SK-N-SH treated with all-trans-retinoic acid at 6 μM for 48 hours (cell line): ENCODE results near the gene GREB1.

Experiments used
- ATAC-seq: fragments of 200-7000 bp; cut with Tn5 transposase; 3 replicates; pipeline ENCODE4 v1.9.1; 2020; ENCODE audit warnings: mild to moderate bottlenecking, moderate library complexity
- ARNTL ChIP-seq: fragments of 450-650 bp; formaldehyde crosslinking; IDR thresholded peaks from 2 replicates; pipeline ENCODE4 v1.5.0; 2020; ENCODE audit warnings: low read depth, mild to moderate bottlenecking, moderate library complexity, borderline replicate concordance
- CSRNP3 ChIP-seq: fragments of 250-450 bp; sonication (Bioruptor Pico); IDR thresholded peaks from 2 replicates; pipeline ENCODE4 v1.5.1; 2021; ENCODE audit warnings: mild to moderate bottlenecking, moderate library complexity
- ESRRG ChIP-seq: fragments of 250-450 bp; sonication (Bioruptor Pico); IDR thresholded peaks from 2 replicates; pipeline ENCODE4 v1.6.1; 2021; ENCODE audit warnings: mild to moderate bottlenecking
- GLIS3 ChIP-seq: fragments of 250-450 bp; sonication (Bioruptor Pico); IDR thresholded peaks from 2 replicates; pipeline ENCODE4 v1.5.0; 2020; ENCODE audit warnings: mild to moderate bottlenecking, moderate library complexity
- ISL1 ChIP-seq: fragments of 250-450 bp; sonication (Bioruptor Pico); IDR thresholded peaks from 2 replicates; pipeline ENCODE4 v2.1.2; 2022; ENCODE audit warnings: mild to moderate bottlenecking, moderate library complexity
- OSR1 ChIP-seq: fragments of 250-450 bp; sonication (Bioruptor Pico); IDR thresholded peaks from 2 replicates; pipeline ENCODE4 v1.8.0; 2022; ENCODE audit warnings: moderate library complexity, mild to moderate bottlenecking, inconsistent platforms
- PATZ1 ChIP-seq: fragments of 250-450 bp; sonication (Bioruptor Pico); IDR thresholded peaks from 2 replicates; pipeline ENCODE4 v1.8.0; 2020; ENCODE audit warnings: mild to moderate bottlenecking, moderate library complexity, borderline replicate concordance
- PPARA ChIP-seq: fragments of 250-450 bp; sonication (Bioruptor Pico); IDR thresholded peaks from 2 replicates; pipeline ENCODE4 v1.5.0; 2020; ENCODE audit warnings: mild to moderate bottlenecking, borderline replicate concordance
- RARB ChIP-seq: fragments of 250-450 bp; sonication (Bioruptor Pico); IDR thresholded peaks from 2 replicates; pipeline ENCODE4 v1.8.0; 2021; ENCODE audit warnings: mild to moderate bottlenecking, moderate library complexity
- SNAI2 ChIP-seq: fragments of 250-450 bp; sonication (Bioruptor Pico); IDR thresholded peaks from 2 replicates; pipeline ENCODE4 v1.5.0; 2020; ENCODE audit warnings: mild to moderate bottlenecking, moderate library complexity
- TCF4 ChIP-seq: fragments of 250-450 bp; sonication (Bioruptor Pico); IDR thresholded peaks from 2 replicates; pipeline ENCODE4 v1.8.0; 2021; ENCODE audit warnings: mild to moderate bottlenecking, moderate library complexity, borderline replicate concordance
- TOX ChIP-seq: fragments of 250-450 bp; sonication (Bioruptor Pico); IDR thresholded peaks from 2 replicates; pipeline ENCODE4 v1.8.0; 2021; ENCODE audit warnings: mild to moderate bottlenecking, moderate library complexity, borderline replicate concordance
- TSHZ2 ChIP-seq: fragments of 250-450 bp; sonication (Bioruptor Pico); IDR thresholded peaks from 2 replicates; pipeline ENCODE4 v1.5.0; 2020; ENCODE audit warnings: mild to moderate bottlenecking, moderate library complexity
- ZC3H10 ChIP-seq: fragments of 250-450 bp; sonication (Bioruptor Pico); IDR thresholded peaks from 2 replicates; pipeline ENCODE4 v1.5.1; 2021; ENCODE audit warnings: mild to moderate bottlenecking, moderate library complexity
- ZFP3 ChIP-seq: fragments of 250-450 bp; sonication (Bioruptor Pico); IDR thresholded peaks from 2 replicates; pipeline ENCODE4 v1.5.0; 2020; ENCODE audit warnings: mild to moderate bottlenecking, moderate library complexity
- ZFP30 ChIP-seq: fragments of 450-650 bp; formaldehyde crosslinking; IDR thresholded peaks from 2 replicates; pipeline ENCODE4 v1.5.0; 2022; ENCODE audit warnings: mild to moderate bottlenecking, moderate library complexity
- ZNF565 ChIP-seq: fragments of 450-650 bp; formaldehyde crosslinking; conservative IDR thresholded peaks from 2 replicates; pipeline ENCODE4 v1.5.0; 2020; ENCODE audit warnings: low read depth, mild to moderate bottlenecking, moderate library complexity
- ZNF70 ChIP-seq: fragments of 450-650 bp; formaldehyde crosslinking; IDR thresholded peaks from 2 replicates; pipeline ENCODE4 v1.5.0; 2020; ENCODE audit warnings: mild to moderate bottlenecking, moderate library complexity
- ZNF8 ChIP-seq: fragments of 450-650 bp; formaldehyde crosslinking; IDR thresholded peaks from 2 replicates; pipeline ENCODE4 v1.5.0; 2020; ENCODE audit warnings: mild to moderate bottlenecking, moderate library complexity
- TF ChIP-seq, protein P1 (sequence below): fragments of 250-450 bp; sonication (Bioruptor Pico); IDR thresholded peaks from 2 replicates; pipeline ENCODE4 v1.5.1; 2020; ENCODE audit warnings: low read depth, mild to moderate bottlenecking, moderate library complexity

The GREB1 gene

DNA sequence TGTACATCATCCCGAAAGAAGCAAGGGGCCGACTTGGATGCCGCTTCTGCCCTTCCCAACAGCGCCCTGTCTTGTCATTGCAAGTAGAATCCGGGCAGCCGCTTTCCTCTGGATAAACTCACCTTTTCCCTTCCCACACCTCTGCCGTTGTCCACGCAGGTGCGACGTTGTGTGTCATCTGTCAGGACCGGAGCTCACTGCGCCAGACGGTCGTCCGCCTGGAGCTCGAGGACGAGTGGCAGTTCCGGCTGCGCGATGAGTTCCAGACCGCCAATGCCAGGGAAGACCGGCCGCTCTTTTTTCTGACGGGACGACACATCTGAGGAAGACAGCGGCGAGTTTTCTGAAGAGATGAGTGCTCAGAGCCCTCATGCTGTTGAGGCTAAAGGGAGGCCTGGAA, 106.3 kb downstream of the GREB1 start:
- TF ChIP-seq, protein P1, sequence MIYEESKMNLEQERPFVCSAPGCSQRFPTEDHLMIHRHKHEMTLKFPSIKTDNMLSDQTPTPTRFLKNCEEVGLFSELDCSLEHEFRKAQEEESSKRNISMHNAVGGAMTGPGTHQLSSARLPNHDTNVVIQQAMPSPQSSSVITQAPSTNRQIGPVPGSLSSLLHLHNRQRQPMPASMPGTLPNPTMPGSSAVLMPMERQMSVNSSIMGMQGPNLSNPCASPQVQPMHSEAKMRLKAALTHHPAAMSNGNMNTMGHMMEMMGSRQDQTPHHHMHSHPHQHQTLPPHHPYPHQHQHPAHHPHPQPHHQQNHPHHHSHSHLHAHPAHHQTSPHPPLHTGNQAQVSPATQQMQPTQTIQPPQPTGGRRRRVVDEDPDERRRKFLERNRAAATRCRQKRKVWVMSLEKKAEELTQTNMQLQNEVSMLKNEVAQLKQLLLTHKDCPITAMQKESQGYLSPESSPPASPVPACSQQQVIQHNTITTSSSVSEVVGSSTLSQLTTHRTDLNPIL (CRISPR knock-in tag): no peak
- TF ChIP-seq PATZ1 (CRISPR knock-in tag): no peak
- TF ChIP-seq SNAI2 (CRISPR knock-in tag): no peak
- no peak for TF ChIP-seq CSRNP3 (CRISPR knock-in tag)
- TF ChIP-seq ZFP3: no peak
- TF ChIP-seq ZNF565: no peak
- no peak for TF ChIP-seq PPARA (CRISPR knock-in tag)
- no peak for TF ChIP-seq ESRRG
- TF ChIP-seq ZNF8 (CRISPR knock-in tag): no peak
- TF ChIP-seq ZC3H10 (CRISPR knock-in tag): no peak
- TF ChIP-seq ZFP30 (CRISPR knock-in tag): no peak
- no peak for TF ChIP-seq TOX (CRISPR knock-in tag)
- no peak for TF ChIP-seq TSHZ2 (CRISPR knock-in tag)

GRCh38 chr2:11642972-11643371, 109.1 kb downstream of the GREB1 start:
- TF ChIP-seq SNAI2 (CRISPR knock-in tag): no peak
- TF ChIP-seq RARB (CRISPR knock-in tag): no peak
- no peak for ATAC-seq

More for the DNA sequence above, 106.3 kb downstream of the GREB1 start:
- no peak for ATAC-seq

GRCh38 chr2:11644293-11644692, 110.4 kb downstream of the GREB1 start:
- no peak for TF ChIP-seq ESRRG
- no peak for TF ChIP-seq TSHZ2 (CRISPR knock-in tag)
- TF ChIP-seq, protein P1 (CRISPR knock-in tag): no peak
- TF ChIP-seq ZC3H10 (CRISPR knock-in tag): no peak
- no peak for TF ChIP-seq ZNF565
- TF ChIP-seq ZNF8 (CRISPR knock-in tag): no peak
- no peak for TF ChIP-seq PATZ1 (CRISPR knock-in tag)
- TF ChIP-seq ARNTL: no peak
- TF ChIP-seq TCF4 (CRISPR knock-in tag): no peak
- TF ChIP-seq CSRNP3 (CRISPR knock-in tag): no peak
- TF ChIP-seq OSR1 (CRISPR knock-in tag): no peak
- no peak for TF ChIP-seq GLIS3 (CRISPR knock-in tag)
- TF ChIP-seq TOX (CRISPR knock-in tag): no peak
- TF ChIP-seq RARB (CRISPR knock-in tag): no peak
- TF ChIP-seq ZNF70 (CRISPR knock-in tag): no peak
- no peak for TF ChIP-seq ISL1 (CRISPR knock-in tag)
- no peak for TF ChIP-seq ZFP3
- no peak for TF ChIP-seq ZFP30 (CRISPR knock-in tag)
- no peak for ATAC-seq
